ENCODE results near the gene UXS1.

Gene UXS1

DNA sequence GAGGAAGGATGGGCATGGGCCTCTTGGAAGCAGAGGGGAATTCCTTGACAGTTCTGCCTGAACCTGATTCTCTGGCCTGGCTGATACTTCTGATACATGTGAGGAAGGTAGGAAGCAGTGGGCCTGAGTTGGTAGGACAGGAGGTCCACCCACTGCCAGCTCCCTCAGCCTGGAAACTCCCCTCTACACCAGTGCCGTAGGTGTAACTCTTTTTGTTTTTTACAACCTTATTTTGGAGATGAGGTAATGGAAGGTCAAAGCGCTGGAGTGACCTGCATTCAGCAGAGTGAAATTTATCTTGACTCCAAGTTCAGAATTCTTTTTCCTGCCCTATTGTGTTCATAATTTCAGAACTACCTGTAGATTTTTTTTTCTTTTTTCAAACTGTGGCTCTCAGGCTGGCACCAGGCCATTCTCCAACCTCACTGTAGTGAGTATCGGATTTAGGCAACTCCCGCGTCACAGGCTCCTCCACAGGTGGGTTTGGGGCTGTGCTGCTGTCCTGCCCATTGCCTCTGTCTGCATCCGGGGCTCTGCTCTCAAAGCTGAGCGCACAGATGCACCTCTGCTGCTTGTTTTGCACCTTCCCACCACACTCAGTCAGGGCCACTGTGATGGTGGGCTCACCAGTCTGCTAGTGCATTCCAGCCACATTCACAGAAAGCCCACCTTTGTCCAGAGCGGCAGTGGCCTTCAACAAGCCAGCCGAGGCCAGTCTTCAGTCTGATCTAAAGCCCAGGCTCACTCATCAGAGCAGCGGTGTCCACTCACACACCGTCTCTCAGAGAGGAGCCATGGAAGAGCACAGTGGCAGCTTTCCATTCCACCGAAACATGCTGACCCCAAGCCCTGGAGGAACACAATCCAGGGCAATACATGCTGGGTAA, 87.2 kb downstream of the UXS1 start:
- DNase-seq: no peak

GRCh38 chr2:106105151-106105922, 88.8 kb downstream of the UXS1 start:
- no peak for DNase-seq

DNA sequence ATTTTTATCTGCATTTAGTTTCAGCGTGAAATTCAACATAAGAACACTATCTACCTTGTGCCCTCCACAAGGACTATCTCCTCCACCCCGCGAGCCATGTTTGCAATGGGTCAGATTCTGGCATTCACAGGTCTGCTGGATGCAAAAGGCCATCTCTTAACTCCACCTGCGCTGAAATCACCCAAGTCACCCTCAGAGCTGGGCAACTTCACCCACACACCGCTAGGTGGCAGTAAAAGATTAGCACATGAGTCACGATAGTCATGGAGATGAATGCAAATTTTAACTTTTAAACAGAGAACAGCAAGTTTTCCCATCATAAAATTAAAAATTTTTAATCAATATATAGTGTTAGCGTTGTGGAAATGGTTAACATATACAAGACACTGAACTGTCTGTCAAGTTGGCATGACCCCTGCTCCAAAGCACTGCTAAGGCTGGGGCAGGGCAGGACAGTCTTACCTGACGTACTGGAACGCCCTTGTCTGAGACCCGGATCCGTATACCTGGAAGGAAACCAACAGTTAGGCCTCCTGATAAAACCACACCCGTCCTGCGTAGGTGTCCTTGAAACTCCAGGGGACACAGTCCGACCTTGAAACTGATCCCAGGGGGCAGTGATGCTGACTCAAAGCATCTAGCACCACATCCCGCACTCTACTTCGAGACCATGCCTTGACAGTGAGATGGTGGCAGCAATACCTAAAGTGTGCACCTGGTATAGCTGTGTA, 89.6 kb downstream of the UXS1 start:
- peak; percentile 32 for DNase-seq

DNA sequence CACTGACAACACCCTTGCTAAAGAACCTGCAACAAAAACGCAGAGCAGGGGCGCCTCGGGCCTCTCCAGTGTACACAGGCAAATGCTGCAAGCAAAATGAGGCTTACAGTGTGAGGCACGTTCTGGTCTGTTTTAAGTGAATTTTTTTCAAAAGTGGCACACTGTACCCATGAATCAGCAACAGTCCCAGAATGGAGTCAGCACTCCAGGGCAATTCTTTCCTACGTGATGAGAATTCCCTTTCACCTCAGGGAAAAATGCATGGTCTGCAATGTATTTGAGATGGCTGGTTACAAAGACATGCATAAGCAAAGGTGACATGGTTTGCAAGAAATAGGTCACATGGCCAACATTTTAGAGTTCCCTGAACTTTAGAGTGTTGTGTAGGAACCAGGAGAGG, 94.4 kb downstream of the UXS1 start:
- DNase-seq: no peak

DNA sequence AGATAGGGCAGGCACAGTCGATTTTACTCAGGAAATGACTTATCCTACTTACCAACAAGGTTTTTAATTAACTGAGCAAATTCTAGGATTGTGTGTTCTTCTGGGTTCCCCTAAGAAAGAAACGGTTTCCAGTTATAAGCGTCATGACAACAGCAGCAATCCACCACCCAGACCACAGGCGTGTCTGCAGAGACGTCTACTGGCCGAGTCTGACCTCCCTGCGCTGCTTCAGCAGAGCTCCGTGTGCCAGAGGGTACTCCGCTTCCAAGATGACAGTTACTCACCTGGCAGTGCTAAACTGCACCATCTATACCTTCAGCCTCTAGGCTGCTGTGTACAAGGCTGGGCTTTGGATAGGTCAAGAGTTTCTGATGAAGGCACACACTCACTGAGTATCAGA, 95.4 kb downstream of the UXS1 start:
- no peak for DNase-seq

DNA sequence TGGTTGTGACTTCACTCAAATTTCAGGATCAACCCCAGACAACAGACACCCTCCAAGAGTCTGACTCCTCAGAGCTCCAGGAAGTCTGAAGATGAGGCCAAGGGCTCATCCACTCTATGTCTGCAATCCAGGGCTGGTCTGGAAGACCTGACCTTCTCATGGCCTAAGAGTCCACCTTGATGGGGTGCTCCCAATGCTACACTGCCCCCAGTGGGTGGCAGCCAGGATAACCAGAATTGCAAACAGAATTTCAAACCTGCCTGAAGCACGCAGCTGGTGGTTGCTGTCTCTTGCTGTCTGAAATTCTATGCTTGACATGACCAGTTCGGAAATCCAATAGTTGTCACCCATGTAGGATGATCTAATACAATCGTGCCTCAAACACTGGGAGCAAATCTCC, 96.0 kb downstream of the UXS1 start:
- no peak for DNase-seq

DNA sequence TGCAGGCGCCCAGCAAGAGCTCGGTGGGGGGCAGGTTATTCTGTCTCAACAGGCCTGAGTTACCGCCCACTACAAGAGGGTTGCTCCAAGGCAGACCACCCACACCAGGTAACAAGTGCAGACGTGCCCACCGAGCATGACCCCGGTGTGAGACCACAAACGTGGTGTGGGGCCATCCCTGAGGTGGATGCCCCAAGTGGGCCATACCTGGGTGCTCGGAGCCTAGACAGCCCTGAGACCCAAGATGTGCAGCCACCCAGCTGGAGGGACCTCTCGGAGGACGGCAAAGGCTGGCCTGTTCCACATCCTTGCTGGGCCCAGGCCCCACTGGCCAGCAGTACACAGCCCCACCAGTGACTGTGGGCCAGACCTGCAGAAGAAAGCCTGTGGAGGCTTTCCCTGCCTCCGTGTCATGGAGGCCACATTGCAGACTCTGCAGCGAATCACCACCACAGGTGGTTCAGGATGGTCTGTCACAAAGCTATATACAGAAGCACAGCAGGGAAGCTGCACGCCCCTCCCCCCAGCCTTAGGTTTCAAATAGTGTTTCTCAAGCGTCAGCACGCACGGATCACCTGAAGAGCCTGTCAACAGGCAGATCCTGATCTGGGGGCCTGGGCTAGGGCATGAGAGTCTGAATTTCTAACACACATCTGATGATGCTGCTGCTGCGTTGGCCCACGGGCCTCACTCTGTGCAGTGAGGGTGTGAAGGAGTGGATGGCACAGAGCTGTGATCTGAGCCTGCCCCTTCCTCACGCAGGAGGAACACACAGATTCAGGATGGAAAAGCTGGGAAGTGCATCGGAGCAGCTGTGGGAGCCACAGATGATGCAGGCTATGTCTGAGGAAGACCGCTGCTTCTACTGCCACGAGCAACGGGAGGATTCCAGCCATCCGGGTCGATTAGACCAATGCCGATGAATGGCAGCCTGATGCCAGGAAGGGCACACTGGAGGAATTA, 96.8 kb downstream of the UXS1 start:
- no peak for DNase-seq

DNA sequence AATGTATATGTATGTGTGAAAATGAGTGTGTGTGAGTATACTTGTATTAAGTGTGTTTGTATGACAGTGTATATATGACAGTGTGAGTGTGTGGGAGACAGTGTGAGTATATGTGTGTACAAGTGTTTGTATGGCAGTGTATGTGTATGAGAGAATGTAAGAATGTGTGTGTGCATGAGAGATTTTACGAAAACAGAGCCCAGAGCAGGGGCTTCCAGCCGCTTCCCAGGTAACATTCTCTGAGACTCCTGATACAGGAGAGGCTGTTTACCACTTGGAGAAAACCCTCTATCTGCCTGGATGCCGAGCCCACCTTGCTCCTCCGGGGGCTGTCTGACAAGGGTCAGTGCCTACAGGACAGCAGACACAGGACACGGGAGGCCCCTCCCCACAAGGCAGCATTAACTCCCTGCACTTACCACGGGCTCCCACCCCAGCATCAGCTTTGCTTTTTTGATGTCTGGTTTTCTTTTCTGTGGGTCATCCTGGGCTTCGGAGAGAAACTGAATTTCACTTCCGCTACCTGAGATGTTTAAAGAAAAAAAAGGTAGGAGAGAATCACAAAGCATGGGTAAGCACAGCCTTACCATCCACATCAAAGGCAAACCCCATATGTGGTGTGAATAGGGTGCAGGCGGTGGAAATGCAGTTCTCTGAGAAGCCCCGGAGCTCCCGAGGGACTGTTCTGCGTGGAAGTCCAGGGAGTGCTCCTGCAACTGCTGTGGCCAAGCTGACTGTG, 97.6 kb downstream of the UXS1 start:
- DNase-seq: no peak

DNA sequence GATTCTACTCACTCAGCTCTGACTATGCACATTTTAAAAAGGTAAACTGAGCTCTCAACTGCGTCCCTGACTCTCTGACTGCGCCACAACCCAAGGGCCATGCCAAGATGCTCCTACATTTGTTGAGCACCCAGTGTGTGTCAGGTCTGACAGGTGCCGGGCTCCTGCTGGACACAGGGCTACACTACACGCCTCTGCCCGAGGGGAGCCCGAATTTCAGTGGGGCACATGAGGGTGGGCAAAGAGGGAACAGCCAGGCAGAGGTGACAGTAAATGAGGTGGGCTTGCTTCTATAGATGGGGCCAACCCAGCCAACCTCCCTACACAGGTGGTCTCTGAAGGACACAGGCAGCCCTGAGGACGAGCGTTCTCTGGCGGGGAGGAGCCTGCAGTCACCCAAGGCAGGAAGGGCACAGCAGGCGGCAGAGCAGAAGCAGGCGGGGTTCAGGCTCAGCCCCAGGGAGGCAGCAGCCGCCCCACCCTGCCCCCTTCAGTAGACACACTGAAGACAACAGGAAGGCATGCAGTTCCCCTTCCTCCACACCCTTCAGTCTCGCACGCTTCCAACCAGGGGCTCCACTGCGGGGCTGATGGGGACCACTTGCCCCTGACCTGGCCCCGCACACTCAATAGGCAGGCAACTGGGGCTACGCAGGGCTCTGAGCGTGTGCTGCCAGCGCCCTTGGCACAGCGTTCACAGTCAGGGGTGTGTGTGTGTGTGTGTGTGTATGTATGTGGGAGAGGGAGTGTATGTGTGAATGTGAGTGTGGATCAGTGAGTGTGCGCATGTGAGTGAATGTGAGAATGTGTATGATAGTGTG, 98.4 kb downstream of the UXS1 start:
- no peak for DNase-seq

- DNase-seq: no peak
These were observed 99.8 kb downstream of the UXS1 start for GRCh38 chr2:106094131-106094841.

- no peak for DNase-seq
These were observed 103.0 kb downstream of the UXS1 start for GRCh38 chr2:106090916-106091618.

DNA sequence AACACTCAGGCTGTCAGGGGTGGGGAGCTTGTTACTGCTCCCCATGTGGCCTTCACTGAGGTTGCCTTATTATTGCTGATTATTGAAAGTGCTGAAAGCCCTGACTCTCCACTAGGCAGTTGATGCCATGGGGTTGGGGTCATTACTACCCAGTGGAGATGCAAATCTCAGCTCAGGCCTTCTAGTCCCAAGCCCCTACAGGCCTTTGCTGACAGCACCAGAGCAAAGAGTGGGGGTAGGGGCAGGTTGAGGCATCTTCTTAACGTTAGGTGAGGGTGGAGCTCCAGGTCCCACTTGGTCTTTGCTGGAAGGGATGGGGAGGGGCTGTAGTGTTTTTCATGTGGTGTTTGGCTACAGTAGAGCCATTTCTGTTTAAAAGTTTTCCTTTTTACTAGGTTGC, 104.5 kb downstream of the UXS1 start:
- DNase-seq: no peak

GRCh38 chr2:106085181-106085940, 108.7 kb downstream of the UXS1 start:
- no peak for DNase-seq

DNA sequence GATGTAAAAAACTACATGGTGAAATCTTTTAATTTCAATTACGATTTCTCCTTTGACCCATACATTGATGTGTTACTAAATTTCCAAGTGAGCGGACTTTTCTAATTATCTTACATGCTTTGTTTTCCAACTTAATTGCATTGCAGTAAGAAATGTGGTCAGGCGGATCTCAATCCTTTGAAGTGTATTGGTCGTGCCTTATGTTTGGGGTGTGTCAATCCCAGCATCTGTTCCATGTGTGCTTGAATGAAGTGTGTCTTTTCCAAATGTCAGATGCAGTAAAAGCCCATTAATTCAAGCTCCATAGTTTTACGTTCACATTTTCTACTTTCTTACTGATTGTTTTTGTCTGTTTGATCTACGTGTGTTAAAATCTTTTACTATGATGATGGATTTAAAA, 113.1 kb downstream of the UXS1 start:
- DNase-seq: no peak

DNA sequence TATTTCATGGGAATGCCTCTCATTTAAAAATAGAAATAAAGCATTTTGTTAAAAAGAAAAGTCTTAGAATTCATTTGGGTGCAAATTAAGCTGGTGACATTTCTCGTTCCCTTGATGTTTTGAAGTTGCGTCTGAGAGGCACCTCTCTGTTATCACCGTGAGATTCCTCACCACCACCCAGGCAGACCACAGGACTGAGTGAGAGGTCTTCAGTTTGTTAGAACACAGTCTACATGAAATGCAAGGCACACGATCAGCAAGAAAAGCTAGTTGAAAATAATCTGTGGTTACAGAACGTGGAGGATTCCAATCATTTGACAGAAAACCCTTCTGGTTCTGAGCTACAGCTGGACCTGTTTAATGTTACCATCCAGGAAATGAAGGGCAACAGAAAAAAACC, 116.0 kb downstream of the UXS1 start:
- DNase-seq: no peak

- no peak for DNase-seq
These were observed 117.2 kb downstream of the UXS1 start for GRCh38 chr2:106076941-106077340.

GRCh38 chr2:106075048-106075447, 119.1 kb downstream of the UXS1 start:
- no peak for DNase-seq

GRCh38 chr2:106073678-106074406, 120.3 kb downstream of the UXS1 start:
- DNase-seq: no peak
